ENCODE measurements around the gene NELL1. TPM values are rescaled to one million over a fixed set of nuclear protein-coding genes. Genes with fewer than 3 reads are reported as not detected.

The NELL1 gene
- total RNA-seq, 6 experiments from 2014 or later = not detected

GRCh38 chr11:21169639-21170038, 500.3 kb downstream of the NELL1 start:
- peaks cover 11% of the 10 kb centered on the region for H3K9me3 Mint-ChIP-seq
- H3K36me3 Mint-ChIP-seq (ENCODE audit: low read depth) = no peaks in the 10 kb centered on the region
- H3K27me3 Mint-ChIP-seq (ENCODE audit: insufficient read depth) = no peaks in the 10 kb centered on the region; the same call in 1 of the 2 replicates
- no peak overlapping the region for H3K27ac Mint-ChIP-seq
- DNase-seq = no peak
- H3K4me1 Mint-ChIP-seq (ENCODE audit: low read depth) = no peaks in the 10 kb centered on the region
- no peak for TF ChIP-seq CTCF (IDR thresholded peaks at IDR 0.05)
- H3K4me3 Mint-ChIP-seq = no peak overlapping the region

- no peaks in the 10 kb centered on the region for H3K27me3 Mint-ChIP-seq (ENCODE audit: insufficient read depth)
- no peaks in the 10 kb centered on the region for H3K36me3 Mint-ChIP-seq (ENCODE audit: low read depth)
- no peak overlapping the region for H3K27ac Mint-ChIP-seq
- H3K4me3 Mint-ChIP-seq = no peak overlapping the region
- H3K9me3 Mint-ChIP-seq = peaks cover 3% of the 10 kb centered on the region; the same call in 1 of the 2 replicates
- DNase-seq = no peak
- no peaks in the 10 kb centered on the region for H3K4me1 Mint-ChIP-seq (ENCODE audit: low read depth)
- no peak for TF ChIP-seq CTCF (IDR thresholded peaks at IDR 0.05)
Measured at GRCh38 chr11:21173476-21173875, 504.1 kb downstream of the NELL1 start.

- TF ChIP-seq CTCF (IDR thresholded peaks at IDR 0.05) = no peak
Measured at GRCh38 chr11:21174781-21175180, 505.4 kb downstream of the NELL1 start.

GRCh38 chr11:21177379-21177778, 508.0 kb downstream of the NELL1 start:
- Mint-ChIP-seq H3K9me3 (peaks cover 10% of the 10 kb centered on the region; the same call in 1 of the 2 replicates), H3K4me3 (no peak overlapping the region), H3K27ac (no peak overlapping the region), H3K27me3 (ENCODE audit: insufficient read depth) (no peaks in the 10 kb centered on the region), H3K4me1 (ENCODE audit: low read depth) (no peaks in the 10 kb centered on the region), H3K36me3 (ENCODE audit: low read depth) (no peaks in the 10 kb centered on the region)
- no peak for DNase-seq
- no peak for TF ChIP-seq CTCF (IDR thresholded peaks at IDR 0.05)

More at GRCh38 chr11:21174781-21175180, 505.4 kb downstream of the NELL1 start:
- no peaks in the 10 kb centered on the region for H3K36me3 Mint-ChIP-seq (ENCODE audit: low read depth)
- H3K27ac Mint-ChIP-seq = no peak overlapping the region
- DNase-seq = no peak
- peaks cover 10% of the 10 kb centered on the region; the same call in 1 of the 2 replicates for H3K9me3 Mint-ChIP-seq
- H3K4me1 Mint-ChIP-seq (ENCODE audit: low read depth) = no peaks in the 10 kb centered on the region
- H3K27me3 Mint-ChIP-seq (ENCODE audit: insufficient read depth) = no peaks in the 10 kb centered on the region
- no peak overlapping the region for H3K4me3 Mint-ChIP-seq

- Mint-ChIP-seq H3K27ac (no peak overlapping the region), H3K27me3 (ENCODE audit: insufficient read depth) (no peaks in the 10 kb centered on the region), H3K36me3 (ENCODE audit: low read depth) (no peaks in the 10 kb centered on the region), H3K4me3 (no peak overlapping the region), H3K4me1 (ENCODE audit: low read depth) (no peaks in the 10 kb centered on the region), H3K9me3 (peaks cover 10% of the 10 kb centered on the region; the same call in 1 of the 2 replicates)
- DNase-seq = no peak
- TF ChIP-seq CTCF (IDR thresholded peaks at IDR 0.05) = no peak
Measured at GRCh38 chr11:21179770-21180169, 510.4 kb downstream of the NELL1 start.

GRCh38 chr11:21180182-21180581, 510.8 kb downstream of the NELL1 start:
- no peaks in the 10 kb centered on the region for H3K27me3 Mint-ChIP-seq (ENCODE audit: insufficient read depth)

More at GRCh38 chr11:21180182-21180581, 510.8 kb downstream of the NELL1 start:
- no peaks in the 10 kb centered on the region for H3K36me3 Mint-ChIP-seq (ENCODE audit: low read depth)
- no peak for DNase-seq
- no peak for TF ChIP-seq CTCF (IDR thresholded peaks at IDR 0.05)
- no peaks in the 10 kb centered on the region for H3K4me1 Mint-ChIP-seq (ENCODE audit: low read depth)
- no peak overlapping the region for H3K27ac Mint-ChIP-seq
- H3K4me3 Mint-ChIP-seq = no peak overlapping the region
- peaks cover 10% of the 10 kb centered on the region; the same call in 1 of the 2 replicates for H3K9me3 Mint-ChIP-seq
